Stimulated activated CD8-positive, alpha-beta memory T cell treated with anti-CD3 and anti-CD28 coated beads, Interleukin-4, amount 100 ng/mL, for 24 hours (primary cell): ENCODE data around the gene MDK.

Source experiments
- DNase-seq: peaks from one replicate; pipeline ENCODE4 v3.0.0-alpha.2; 2020; ENCODE audit warnings: low read depth

MDK gene

DNA sequence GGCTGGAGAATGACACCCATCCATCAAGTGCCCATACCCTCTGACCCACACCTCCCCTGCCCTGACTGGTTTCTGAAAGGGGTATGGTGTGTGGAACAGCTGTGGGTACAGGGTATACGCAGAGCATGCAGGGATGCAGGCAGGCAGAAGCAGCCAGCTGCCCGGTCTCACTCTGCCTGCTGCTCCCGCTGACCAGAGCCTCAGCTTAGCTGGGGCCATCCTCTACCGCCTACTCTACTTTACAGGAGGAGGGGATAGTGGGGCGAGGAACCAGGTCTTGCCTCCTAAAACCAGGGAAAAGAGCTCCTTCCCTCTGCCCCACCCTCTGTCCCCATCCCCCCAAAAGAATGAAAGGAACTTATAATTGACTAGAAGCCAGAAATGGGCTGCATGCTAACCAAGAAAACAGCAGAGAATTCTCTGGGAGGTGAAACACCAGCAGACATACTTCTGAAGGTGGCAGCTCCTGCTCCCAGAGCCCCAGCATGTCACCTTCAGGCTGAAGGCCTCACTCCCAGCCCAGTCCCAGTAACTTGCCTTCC is 23.1 kb downstream of the MDK start:
- no peak for DNase-seq

DNA sequence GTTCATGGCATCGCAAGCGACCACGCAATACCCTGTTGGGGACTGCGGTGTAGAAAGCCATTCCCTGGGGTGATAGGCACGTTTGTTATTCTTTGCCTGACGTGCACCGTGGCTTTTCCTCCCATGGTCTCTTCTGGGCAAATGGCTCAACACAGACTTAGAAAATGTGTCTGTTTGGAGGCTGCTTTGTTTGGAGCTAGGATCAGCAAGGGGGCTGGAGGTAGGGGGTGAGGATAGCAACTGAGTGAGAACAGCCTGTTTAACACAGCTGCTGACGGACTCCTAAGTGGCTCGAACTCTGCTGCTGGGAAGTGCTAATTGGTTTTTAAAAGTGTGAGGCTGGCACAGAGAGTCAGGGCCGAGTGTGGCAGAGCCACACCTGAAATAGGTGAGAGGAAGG is 26.2 kb downstream of the MDK start:
- no peak for DNase-seq

DNA sequence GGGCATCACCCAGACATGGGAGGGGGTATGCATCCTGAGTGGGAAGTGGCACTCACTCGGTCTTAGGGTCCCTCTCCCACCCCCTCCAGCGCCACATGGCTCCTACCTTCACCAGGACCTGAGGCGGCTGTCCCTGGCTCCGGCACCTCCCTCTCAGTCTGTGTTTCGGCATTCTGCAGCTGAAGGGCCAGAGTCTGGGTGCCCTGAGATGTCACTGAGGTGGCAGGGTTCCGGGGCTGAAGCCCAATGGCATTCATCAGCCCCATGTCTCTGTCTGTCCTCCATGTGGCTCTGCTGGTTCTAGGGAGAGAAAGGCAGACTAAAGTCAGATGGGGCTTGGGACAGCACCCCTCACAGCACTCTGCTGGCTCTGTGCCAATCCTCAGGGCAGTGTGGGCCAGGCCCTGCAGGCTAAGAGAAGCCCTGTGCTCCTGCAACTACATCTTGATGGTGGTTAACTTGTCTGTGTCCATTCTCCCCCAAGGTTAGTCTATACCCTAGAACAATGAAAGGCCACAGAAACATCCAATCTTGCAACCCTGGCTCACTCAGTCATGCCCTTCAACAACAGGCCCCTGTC is 27.0 kb downstream of the MDK start:
- DNase-seq, result no peak

DNA sequence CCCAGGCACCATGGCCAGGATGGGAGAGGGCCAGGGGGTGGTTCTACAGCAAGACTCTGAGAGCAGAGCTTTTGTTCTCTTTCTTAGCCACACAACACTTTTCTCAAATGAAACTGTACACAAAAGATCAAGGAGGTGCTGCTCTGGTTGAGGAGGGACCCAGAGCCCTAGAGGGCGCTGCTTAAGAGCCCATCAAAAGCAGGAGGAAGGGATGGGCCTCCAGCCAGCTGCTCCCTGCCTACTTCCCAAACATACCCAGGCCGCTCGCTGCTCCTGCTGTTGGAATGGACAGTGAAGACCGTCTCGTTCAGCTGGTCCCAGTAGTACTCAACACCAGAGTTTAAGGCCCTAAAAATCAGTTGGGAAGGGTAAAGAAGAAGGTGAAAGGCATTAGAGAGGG is 28.6 kb downstream of the MDK start:
- no peak for DNase-seq

DNA sequence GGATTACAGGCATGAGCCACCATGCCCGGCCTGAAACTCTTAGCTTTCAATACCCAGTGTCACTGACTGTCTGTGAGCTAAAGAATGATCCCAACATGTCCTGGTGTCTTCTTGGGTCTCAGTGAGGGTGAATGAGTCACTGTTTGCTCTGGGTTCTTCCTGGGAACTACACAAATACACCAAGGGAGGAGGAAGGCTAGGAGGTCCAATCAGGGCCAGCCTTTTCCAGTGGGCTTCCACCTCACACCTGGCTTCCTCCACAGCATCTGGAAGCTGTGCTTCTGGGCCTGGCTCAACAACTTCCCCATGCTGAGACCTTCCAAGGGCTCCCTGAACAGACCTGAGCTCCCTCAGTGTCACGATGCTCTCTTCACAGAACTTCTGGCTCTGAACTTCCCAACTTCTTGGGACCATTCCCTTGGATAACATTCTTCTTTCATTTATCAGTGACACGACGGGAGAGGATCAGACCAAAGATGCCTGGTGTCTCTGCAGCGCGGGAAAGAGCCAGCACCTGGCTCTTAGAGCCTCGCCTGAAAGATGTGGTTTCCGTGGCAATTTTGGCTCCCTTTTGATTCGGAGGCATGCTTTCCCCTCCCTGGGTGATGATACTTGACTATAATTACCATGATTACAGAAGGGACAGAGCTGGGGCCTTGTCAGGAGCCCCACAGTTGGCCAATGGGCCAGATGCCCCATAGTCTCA is 32.4 kb downstream of the MDK start:
- DNase-seq, result no peak

DNA sequence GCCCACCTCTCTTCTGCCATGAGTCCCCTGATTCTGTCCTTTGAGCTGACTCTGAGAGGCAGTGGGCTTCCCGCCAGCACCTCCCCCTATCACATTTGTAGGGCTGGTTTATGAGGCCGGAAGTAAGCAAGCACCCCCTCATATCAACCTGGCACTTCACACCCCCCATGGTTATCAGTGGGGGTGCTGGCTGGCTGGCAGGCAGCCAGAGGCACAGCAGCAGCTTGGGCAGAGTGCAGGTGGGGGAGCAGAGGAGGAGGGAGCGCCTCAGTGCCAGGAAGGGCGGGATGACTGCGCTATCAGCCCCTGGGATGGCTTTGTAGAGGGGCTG is 33.0 kb downstream of the MDK start:
- no peak for DNase-seq

DNA sequence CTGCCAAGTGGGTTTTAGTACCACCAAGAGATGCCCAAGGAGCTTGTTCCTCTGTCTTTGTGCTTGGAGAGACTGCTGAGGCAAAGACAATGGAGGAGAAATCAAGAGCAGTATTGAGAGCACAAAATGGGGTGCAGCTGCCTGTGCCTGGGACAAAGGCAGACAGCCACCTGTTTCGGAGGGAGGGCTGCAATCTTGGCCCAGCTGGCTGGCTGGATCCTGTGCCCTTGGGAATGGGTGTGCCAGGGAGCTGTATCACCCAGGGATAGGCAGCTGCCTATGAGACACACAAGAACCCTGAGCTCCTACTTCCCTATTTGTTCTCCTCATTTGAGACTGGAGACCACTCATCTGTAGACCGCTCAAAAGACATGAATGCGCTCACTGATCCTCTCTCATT is 33.4 kb downstream of the MDK start:
- no peak for DNase-seq

DNA sequence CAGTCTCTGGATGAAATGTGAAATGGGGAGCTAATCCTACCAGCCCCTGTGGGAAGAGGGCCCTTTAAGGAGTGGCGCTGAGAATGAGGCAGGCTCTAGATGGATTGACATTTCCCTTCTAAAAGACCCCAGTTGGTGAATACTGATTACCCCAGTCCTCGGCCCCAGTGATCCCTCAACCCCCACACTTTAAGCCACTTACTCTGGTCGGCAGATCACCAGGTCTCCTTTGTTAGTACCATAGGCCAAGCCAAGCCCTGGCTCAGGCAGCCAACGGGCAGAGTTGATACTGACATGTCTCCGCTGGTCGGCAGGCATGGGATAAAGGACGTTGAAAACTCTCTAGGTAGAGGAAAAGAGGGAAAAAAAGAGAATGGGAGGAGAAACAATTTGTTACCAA is 36.2 kb downstream of the MDK start:
- no peak for DNase-seq

DNA sequence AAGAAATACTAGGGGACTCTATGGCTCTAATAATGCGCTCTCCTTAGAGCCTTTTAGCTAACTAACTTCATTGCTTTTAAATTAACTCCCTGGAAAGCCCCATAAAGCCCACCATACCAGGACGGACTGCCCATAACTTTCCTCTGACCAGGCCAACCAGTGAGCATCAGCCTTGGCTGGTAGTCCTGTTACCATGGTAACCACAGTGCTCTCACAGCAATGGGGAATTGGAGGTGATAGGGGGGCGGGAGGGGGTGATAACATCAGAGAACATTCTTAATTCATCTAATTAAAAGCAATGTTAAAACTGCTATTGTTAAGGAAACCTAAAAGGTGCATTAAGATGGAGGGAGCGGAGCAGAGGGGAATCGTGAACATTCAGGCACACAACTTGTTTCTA is 37.3 kb downstream of the MDK start:
- no peak for DNase-seq

DNA sequence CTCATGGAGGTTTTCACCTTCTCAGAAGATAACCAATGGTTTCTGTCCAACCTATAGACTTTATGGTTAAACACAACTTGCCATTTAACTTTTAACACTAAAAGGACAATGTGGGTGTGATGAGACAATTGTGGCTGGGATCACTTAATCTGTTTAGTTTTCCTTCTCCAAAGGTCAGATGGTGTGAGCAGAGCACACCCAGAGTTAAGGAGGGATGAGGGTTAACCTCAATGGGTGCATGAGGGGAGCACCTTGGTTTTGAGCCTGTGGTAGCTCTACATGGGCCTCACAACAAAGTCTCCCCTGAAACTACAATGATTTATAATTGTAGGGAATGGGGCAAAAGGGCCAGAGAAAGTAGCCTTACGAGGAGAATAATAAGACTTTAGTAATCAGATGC is 39.0 kb downstream of the MDK start:
- no peak for DNase-seq

DNA sequence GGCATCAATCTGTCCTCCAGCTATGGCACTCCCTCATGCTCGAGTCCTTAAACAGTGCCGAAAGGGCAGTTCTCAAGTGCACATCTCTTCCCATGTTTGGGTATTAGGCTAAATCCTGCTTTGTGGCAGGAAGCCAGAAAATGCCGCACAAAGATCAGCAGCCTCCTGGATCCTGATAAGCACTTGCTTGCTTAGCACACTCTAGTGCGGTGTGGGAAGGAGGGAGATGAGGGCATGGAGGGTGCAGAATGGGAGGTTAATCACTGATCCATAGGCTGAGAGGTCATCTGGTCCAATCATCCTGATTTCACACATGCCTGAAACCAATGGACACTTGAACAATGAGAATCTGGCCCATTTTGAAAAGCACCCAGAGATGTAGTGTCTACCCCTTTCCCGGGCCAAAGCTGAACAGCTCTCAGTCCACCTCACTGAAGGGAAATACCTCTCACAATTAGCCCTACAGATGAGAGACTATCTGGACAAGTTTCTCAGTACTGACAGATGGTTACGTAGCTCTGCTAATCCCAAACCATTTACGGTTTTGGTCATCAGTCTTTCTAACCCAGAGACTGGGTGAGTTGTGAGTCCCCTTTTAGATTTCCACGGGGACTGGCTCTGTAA is 39.9 kb downstream of the MDK start:
- DNase-seq, result no peak

DNA sequence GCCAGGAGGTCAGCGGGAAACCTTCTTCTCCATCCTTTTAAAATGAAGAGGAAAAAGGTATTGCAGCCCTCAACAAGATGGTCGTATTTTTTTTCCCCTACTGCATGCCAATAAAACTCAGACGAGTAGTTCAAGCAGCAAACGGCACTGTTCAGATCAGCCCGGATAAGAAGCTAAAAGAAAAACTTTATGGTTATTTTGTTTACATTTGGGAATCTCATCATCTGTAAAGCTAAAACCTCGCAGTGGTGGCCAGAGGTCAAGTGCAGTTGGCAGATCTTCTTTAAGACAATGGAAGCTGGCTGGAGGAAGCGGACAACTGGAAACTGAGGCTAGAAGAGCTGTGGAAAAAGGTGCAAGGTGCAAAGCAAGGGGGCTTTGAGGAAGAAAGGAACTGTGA is 41.1 kb downstream of the MDK start:
- no peak for DNase-seq

DNA sequence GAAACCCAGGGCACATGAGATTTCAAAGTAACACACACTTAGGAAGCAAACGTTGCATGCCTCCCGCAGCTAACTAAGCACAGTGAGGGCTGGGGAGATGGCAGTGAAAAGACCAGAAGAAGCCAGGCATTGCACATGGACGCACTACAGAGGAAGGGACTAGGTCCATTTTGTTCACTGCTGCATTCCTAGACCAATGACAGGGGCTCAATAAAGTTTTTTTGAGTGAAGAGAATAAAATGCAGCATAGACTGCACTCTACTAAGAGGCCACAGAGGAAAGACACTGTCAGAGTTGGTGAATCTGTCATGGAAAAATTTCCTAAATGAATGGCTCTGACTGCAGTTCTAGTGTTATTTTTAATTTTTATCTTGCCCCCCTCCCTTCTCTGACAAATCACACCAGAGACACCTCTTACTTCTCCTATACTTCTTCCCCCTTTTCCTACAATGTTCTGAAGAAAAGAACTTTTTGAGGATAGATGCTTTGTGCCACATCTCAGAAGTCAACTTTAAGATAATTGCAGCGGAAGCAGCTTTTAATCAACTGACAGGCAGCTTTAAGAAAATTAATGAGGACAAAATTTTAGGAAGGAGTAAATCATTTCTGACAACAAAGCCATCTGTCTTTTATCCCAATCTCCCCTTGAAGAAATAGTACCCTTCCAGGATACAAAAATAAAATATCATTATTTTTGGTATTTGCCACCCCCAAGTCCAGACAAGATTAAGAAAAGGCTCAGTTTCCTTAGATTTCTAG is 44.9 kb downstream of the MDK start:
- no peak for DNase-seq

DNA sequence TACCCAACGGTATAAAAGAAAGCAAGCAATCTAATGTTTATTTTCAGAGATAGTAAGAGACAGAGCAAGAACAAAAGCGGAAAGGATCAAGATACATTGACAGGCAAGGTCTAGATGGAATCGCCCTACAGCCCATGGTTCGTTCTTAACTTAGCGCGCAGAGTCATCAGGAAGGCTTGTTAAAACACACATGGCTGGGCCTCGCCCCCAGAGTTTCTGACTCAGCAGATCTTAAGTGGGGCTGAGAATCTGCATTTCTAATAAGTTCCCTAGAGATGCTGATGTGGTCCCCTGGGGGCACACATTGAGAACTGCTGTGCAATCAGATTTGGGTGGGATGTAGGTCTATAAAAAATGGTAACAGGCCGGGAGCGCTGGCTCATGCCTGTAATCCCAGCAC is 45.9 kb downstream of the MDK start:
- DNase-seq, result no peak

DNA sequence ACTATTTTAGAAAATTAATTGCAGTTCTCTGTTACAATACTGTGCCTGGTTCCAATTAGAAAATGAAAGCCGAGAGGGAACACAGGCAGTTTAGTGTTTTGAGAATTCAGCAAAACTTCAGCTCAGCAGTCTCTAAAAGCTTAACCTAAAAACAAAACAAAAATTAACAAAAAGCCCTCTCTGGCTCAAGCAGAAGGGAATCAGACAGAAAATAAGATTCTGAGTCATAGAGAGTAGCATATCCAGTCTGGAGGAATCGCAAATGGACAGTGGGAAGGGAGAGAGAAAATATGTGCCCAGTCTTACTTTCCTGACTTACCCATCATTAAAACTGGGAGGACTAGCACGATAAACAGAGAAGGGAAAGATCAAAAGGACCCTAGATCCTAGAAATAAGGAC is 48.2 kb downstream of the MDK start:
- DNase-seq, result no peak

DNA sequence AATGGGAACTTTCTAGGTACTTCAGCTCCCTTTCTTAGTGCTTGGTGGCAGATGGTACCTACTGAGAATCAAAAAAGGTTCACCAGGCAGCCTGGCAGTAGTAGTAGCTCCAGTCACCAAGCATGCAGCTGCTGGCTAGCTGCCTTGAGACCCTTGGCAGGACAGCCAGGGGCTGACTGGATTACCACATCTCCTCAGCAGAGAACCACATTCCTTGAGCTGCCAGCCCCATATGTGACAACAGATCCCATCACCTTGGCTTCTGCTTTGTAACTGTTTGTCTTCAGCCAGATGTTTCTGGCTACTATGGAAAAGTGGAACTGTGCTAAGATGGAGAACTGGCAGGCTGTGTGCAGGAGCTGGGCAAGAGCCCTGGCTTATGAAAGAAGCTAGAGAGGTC is 49.7 kb downstream of the MDK start:
- no peak for DNase-seq
